HEK293T (cell line): Measurements from ENCODE around the gene CTBP1.

ENCODE experiments used
- BHLHE40 ChIP-seq: fragments of 450-650 bp; IDR thresholded peaks from 2 replicates; pipeline ENCODE4 v1.6.1; 2016; ENCODE audit warnings: mild to moderate bottlenecking, moderate library complexity, borderline replicate concordance
- ELF4 ChIP-seq: fragments of 450-650 bp; IDR thresholded peaks from 2 replicates; pipeline ENCODE4 v1.6.1; 2017; ENCODE audit warnings: antibody characterized with exemption
- FOXK2 ChIP-seq: fragments of 450-650 bp; IDR thresholded peaks from 2 replicates; pipeline ENCODE4 v1.6.1; 2016; ENCODE audit warnings: mild to moderate bottlenecking
- PKNOX1 ChIP-seq: fragments of 450-650 bp; IDR thresholded peaks from 2 replicates; pipeline ENCODE4 v1.6.1; 2016
- SP1 ChIP-seq: fragments of 450-650 bp; IDR thresholded peaks from 2 replicates; pipeline ENCODE4 v1.6.1; 2017
- SUZ12 ChIP-seq: fragments of 450-650 bp; IDR thresholded peaks from 2 replicates; pipeline ENCODE4 v1.6.1; 2016; ENCODE audit warnings: mild to moderate bottlenecking
- ZNF384 ChIP-seq: fragments of 450-650 bp; IDR thresholded peaks from 2 replicates; pipeline ENCODE4 v1.6.1; 2016

- TF ChIP-seq ZNF384 (no peak), ELF4 (no peak), BHLHE40 (no peak), SUZ12 (no peak), SP1 (no peak), PKNOX1 (no peak), FOXK2 (no peak)
Observed at GRCh38 chr4:1204828-1205585, 43.9 kb downstream of the CTBP1 start.
